Right lobe of liver (tissue), 6 donors: Measurements from ENCODE around the gene MTA2. TPM values are rescaled to one million over a fixed set of nuclear protein-coding genes. Genes with fewer than 3 reads are reported as not detected.
"Not testable (repeated sequence)": the region's sequence is repeated elsewhere in the genome, so short reads cannot be mapped to it uniquely, and the experiment has no call there.

Experiments used
- ATAC-seq, 4 donors: fragments of 200-7000 bp; cut with Tn5 transposase; one replicate each; pipeline ENCODE4 v1.9.1; 2020; ENCODE audit warnings: mild to moderate bottlenecking in 4 of 4, moderate library complexity in 4 of 4
- DNase-seq, 3 donors: peaks; one replicate each; pipeline ENCODE4 v3.0.0-alpha.2; 2020
- H3K27ac ChIP-seq, 3 donors: fragments of 200-600 bp; one replicate each; pipeline ENCODE4 v1.8.0; 2022
- H3K27me3 ChIP-seq, 2 donors: fragments of 200-600 bp; one replicate each; pipeline ENCODE4 v1.8.0; 2022
- H3K36me3 ChIP-seq, 4 donors: fragments of 200-600 bp; sonication (generic) in 1 of 4; one replicate each; pipeline versions ENCODE4 v1.5.1 to v1.8.0; 2017 to 2022; ENCODE audit warnings: control low read depth in 1 of 4
- H3K4me1 ChIP-seq, 4 donors: fragments of 200-600 bp; sonication (generic) in 1 of 4; one replicate each; pipeline versions ENCODE4 v1.5.1 to v1.8.0; 2017 to 2022; ENCODE audit warnings: control low read depth in 1 of 4
- H3K4me3 ChIP-seq, 3 donors: fragments of 200-600 bp; one replicate each; pipeline ENCODE4 v1.8.0; 2022
- H3K9me3 ChIP-seq, 4 donors: fragments of 200-600 bp; sonication (generic) in 1 of 4; one replicate each; pipeline versions ENCODE4 v1.5.1 to v1.8.0; 2017 to 2022; ENCODE audit warnings: control low read depth in 1 of 4
- POLR2A ChIP-seq: fragments of 450-650 bp; IDR thresholded peaks from one replicate; pipeline ENCODE4 v1.6.1; 2017; ENCODE audit warnings: antibody characterized with exemption, mild to moderate bottlenecking
- WGBS: methylation state at CpG from one replicate; pipeline ENCODE4 v1.1.6; 2018; ENCODE audit warnings: low coverage, low lambda C conversion rate; ENCODE audit not compliant: insufficient coverage; ENCODE audit errors: missing lambda C conversion rate; 5-methylcytosine and 5-hydroxymethylcytosine counted together
- intact Hi-C, 2 donors: fragments of 100-400 bp; cut with DNase I; formaldehyde crosslinking; loops; one replicate each; pipeline versions ENCODE4 v1.11.2 to v1.14.1; 2022
- total RNA-seq, 6 experiments: library from RNA; depleted of rRNA in 2 of 6; stranded (reverse); fragments of >200 nt in 2 of 6; fragmentation: NEBNext Ultra II Directional in 3 of 6; extraction: Animal tissue kit (Norgen Biotek cat#: 25700) in 3 of 6; gene quantifications; one replicate each; pipeline versions ENCODE4 v1.1.0 to v1.2.4, GENCODE V29; 2016 to 2023
- TF ChIP-seq, protein P1 (sequence below), 4 donors: fragments of 200-600 bp in 3 of 4; fragments of 450-650 bp in 1 of 4; IDR thresholded peaks; one replicate each; pipeline versions ENCODE4 v1.5.1 to v1.8.0; 2016 to 2022; ENCODE audit warnings: antibody characterized with exemption in 4 of 4, mild to moderate bottlenecking in 2 of 4
- donor health status: DM: no; HTN: yes; CAD: no.
- donor health status: DM: no; HTN: no; CAD: no.
- donor health status: DM: no; HTN: no; CAD: no.
- donor health status: DM: no; HTN: yes; CAD: no.
- donor health status: DM: no; HTN: yes; CAD: no.

MTA2 gene
- total RNA-seq, 6 experiments from 2014 or later = 20.0 to 38.0 (median 31.8) TPM

GRCh38 chr11:62552485-62553079 lies 49.1 kb downstream of the MTA2 start:
- ATAC-seq (no peak), DNase-seq (peak in 1 of 3 donors; percentile 28)
- Histone ChIP-seq H3K4me3 (no peak overlapping the region), H3K27ac (peak overlapping the region; percentile 75 to 86 (median 76)), H3K27me3 (no peaks in the 10 kb centered on the region), H3K9me3 (no peaks in the 10 kb centered on the region), H3K4me1 (peaks cover 0 to 70% (median 32%) of the 10 kb centered on the region in 4 donors), H3K36me3 (no peaks in the 10 kb centered on the region)
- 15% methylated on average over 3 of the region's 4 CpGs for WGBS
- TF ChIP-seq, protein P1, sequence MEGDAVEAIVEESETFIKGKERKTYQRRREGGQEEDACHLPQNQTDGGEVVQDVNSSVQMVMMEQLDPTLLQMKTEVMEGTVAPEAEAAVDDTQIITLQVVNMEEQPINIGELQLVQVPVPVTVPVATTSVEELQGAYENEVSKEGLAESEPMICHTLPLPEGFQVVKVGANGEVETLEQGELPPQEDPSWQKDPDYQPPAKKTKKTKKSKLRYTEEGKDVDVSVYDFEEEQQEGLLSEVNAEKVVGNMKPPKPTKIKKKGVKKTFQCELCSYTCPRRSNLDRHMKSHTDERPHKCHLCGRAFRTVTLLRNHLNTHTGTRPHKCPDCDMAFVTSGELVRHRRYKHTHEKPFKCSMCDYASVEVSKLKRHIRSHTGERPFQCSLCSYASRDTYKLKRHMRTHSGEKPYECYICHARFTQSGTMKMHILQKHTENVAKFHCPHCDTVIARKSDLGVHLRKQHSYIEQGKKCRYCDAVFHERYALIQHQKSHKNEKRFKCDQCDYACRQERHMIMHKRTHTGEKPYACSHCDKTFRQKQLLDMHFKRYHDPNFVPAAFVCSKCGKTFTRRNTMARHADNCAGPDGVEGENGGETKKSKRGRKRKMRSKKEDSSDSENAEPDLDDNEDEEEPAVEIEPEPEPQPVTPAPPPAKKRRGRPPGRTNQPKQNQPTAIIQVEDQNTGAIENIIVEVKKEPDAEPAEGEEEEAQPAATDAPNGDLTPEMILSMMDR (IDR thresholded peaks at IDR 0.05) = no peak
- no peak for TF ChIP-seq POLR2A
- intact Hi-C loops = no loop called here

GRCh38 chr11:62550478-62550877 lies 51.2 kb downstream of the MTA2 start:
- intact Hi-C loops, H3K9me3 ChIP-seq, H3K27me3 ChIP-seq, DNase-seq, H3K4me3 ChIP-seq, ATAC-seq, H3K27ac ChIP-seq, H3K36me3 ChIP-seq: not testable (repeated sequence)
- WGBS = 79% methylated on average over 2 of the region's 2 CpGs
- peaks cover 0 to 66% (median 29%) of the 10 kb centered on the region in 4 donors for H3K4me1 ChIP-seq

- DNase-seq = peak; percentile 51 to 89 (median 77)
- Histone ChIP-seq H3K36me3 (no peaks in the 10 kb centered on the region), H3K9me3 (no peaks in the 10 kb centered on the region), H3K4me1 (peaks cover 0 to 56% (median 27%) of the 10 kb centered on the region in 4 donors), H3K27me3 (no peaks in the 10 kb centered on the region), H3K4me3 (no peak overlapping the region), H3K27ac (peak overlapping the region; percentile 90 to 96 (median 94))
- intact Hi-C loops = no loop called here
- ATAC-seq = peak; percentile 38 to 55 (median 46)
- WGBS = 21% methylated on average over 8 of the region's 17 CpGs
- TF ChIP-seq, protein P1 (IDR thresholded peaks at IDR 0.05) = no peak
- no peak for TF ChIP-seq POLR2A
These were observed 52.9 kb downstream of the MTA2 start for GRCh38 chr11:62548545-62549335.

GRCh38 chr11:62547691-62548281 lies 53.9 kb downstream of the MTA2 start:
- DNase-seq = peak; percentile 72 to 92 (median 88)
- TF ChIP-seq, protein P1 (IDR thresholded peaks at IDR 0.05) = no peak
- peak; percentile 47 for TF ChIP-seq POLR2A
- Histone ChIP-seq H3K4me3 (peak overlapping the region; percentile 80 to 97 (median 92)), H3K4me1 (peaks cover 0 to 55% (median 25%) of the 10 kb centered on the region in 4 donors), H3K27me3 (no peaks in the 10 kb centered on the region), H3K36me3 (no peaks in the 10 kb centered on the region), H3K9me3 (no peaks in the 10 kb centered on the region), H3K27ac (peak overlapping the region; percentile 90 to 96 (median 94))
- peak; percentile 26 to 65 (median 60) for ATAC-seq
- intact Hi-C loops = no loop called here
- WGBS = 24% methylated on average over 8 of the region's 8 CpGs
